GM10266 (cell line): ENCODE measurements around the gene THBS4.

ENCODE experiments used
- DNase-seq: peaks from one replicate; pipeline ENCODE4 v3.0.0; 2012; ENCODE audit errors: extremely low spot score
- TF ChIP-seq, protein P1 (sequence below): IDR thresholded peaks from 2 replicates; pipeline ENCODE4 v1.5.1; 2012; ENCODE audit warnings: mild to moderate bottlenecking, low read depth; ENCODE audit not compliant: control insufficient read depth, insufficient read depth; ENCODE audit errors: missing control alignments

Gene THBS4

DNA sequence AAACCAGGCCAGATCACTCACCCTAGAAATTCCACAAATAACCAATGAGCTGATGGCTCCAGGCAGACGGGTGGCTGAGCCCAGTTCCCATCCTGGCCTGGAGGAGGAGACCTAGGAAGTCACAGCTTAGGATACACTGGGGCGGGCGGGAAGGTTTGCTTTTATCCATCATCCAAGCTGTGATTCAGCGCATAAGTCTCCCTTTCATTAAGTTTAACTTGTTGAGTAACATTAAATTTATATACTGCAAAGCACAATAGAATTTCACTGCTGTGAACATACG lies 55.7 kb downstream of the THBS4 start:
- TF ChIP-seq, protein P1, sequence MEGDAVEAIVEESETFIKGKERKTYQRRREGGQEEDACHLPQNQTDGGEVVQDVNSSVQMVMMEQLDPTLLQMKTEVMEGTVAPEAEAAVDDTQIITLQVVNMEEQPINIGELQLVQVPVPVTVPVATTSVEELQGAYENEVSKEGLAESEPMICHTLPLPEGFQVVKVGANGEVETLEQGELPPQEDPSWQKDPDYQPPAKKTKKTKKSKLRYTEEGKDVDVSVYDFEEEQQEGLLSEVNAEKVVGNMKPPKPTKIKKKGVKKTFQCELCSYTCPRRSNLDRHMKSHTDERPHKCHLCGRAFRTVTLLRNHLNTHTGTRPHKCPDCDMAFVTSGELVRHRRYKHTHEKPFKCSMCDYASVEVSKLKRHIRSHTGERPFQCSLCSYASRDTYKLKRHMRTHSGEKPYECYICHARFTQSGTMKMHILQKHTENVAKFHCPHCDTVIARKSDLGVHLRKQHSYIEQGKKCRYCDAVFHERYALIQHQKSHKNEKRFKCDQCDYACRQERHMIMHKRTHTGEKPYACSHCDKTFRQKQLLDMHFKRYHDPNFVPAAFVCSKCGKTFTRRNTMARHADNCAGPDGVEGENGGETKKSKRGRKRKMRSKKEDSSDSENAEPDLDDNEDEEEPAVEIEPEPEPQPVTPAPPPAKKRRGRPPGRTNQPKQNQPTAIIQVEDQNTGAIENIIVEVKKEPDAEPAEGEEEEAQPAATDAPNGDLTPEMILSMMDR: no peak
- DNase-seq: no peak

DNA sequence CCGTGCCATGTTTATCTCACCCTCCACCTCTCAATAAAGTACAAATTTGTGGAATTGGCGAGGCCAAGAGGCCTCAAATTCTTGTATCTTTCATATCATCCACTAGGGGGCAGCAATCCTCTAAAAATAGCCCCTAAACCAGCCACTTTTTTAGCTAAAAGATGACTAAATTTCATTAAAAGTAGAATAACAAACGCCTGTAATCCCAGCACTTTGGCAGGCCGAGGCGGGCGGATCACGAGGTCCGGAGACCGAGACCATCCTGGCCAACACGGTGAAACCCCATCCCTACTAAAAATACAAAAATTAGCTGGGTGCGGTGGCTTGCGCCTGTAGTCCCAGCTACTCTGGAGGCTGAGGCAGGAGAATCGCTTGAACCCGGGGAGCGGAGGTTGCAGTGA lies 56.6 kb downstream of the THBS4 start:
- peak; percentile 60 for DNase-seq
- TF ChIP-seq, protein P1: peak; percentile 50

DNA sequence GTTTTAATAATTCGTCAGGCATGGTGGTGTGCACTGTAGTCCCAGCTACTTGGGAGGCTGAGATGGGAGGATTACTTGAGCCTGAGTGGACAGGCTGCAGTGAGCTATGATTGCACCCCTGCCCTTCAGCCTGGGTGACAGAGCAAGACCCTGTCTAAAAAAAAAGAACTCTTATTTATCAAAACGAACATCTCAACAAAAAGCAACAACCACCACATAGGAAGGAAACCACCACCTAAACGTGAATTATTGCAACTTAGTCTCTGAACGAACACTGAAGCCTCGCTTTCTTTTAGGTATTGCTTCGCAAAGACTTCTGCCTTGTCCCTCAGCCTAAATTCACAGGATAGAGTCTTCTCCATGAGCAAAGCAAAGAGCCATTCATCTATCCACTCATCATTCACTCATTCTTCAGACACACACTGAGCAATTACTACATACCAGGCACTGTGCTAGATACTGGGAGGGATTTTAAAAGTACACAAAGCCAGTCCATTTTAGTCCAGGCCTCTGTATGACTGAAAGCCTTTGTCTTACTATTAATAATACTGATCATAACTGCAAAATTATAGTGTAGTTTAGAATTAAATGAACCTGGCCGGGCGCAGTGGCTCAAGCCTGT lies 57.4 kb downstream of the THBS4 start:
- TF ChIP-seq, protein P1: no peak
- no peak for DNase-seq

DNA sequence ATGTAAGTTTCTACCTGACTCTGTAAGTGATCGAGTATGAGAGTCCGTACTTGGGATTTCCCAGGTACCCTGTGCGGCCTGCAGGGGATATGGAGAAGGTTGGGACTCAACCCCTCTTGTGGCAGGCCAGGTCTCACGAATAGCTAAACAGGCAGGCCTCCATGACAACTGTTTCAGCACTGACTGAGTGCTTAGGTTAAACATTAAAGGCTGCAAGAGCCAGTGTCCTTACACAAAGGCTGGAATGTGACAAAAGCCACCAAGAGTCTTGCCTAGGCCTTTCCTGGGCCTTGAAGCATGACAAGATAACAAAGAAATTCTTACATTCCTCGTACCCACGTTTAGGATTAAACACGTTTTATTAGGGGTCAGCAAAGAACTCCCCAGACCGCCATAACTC lies 58.6 kb downstream of the THBS4 start:
- TF ChIP-seq, protein P1: no peak
- no peak for DNase-seq

DNA sequence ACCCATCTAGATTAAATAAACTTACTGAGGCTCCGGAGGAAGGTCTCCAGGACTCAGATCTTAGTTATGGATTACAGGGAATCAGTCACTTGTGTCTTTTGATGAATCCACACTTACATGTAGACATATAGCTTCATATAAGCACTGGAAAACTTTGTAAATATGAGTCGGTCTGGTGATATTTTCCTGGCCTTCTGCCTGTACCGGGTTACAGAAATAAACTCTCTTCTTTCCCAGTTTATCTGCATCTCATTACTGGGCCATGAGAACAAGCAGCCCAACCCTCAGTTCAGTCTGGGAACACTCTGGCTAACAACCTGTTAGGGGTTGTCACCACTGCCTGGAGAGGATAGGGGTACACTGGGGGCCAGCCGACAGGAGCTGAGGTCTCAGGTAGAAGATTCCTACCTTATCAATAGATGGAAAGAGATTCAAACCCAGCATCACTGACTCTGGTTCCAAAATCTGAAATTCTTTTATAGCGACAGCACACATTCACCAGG lies 59.1 kb downstream of the THBS4 start:
- TF ChIP-seq, protein P1: no peak
- DNase-seq: no peak

DNA sequence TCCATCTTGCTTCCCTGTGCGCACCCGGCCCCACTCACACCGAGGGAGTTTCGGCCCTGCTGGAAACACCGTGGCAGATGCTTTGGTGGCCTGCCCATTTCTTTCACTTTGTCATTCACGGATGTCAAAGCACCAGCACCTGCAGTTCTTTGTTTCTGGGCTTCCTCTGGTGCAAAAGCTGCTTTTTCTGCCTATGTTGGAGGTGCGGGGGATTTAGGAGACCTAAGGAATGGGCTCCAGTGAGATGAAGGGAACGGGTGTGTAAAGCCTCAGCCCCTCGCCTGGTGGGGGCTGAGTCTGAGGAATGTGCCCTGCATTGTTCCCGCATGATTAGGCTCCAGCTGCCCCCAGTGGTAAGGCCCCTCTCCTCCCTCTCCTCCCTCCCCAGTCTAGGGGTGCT lies 62.3 kb downstream of the THBS4 start:
- TF ChIP-seq, protein P1: no peak
- no peak for DNase-seq

DNA sequence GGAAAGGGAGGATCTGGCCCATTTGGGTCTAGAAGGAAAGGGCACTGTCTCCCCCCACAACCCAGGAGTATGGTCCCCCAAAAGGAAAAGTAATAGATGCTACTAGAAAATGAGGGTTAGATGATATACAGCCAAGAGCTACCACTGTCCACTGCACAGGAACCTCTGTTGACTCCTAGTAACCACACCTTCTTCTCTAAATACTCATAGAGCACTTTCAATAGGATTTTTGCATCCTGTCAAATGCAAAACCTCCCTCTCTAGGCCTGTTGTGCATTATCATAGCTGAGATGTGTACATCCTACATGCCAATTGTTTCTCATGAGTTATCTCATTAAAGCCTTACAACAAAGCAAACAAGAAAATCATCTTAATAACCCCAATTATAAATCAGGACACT lies 66.8 kb downstream of the THBS4 start:
- DNase-seq: no peak
- TF ChIP-seq, protein P1: no peak
